HG03159 (cell line): Measurements from ENCODE around the gene C1QL2.

ENCODE experiments used
- ATAC-seq: cut with Tn5 transposase; IDR thresholded peaks from one replicate; pipeline ENCODE4 v1.9.1; 2021; ENCODE audit warnings: mild to moderate bottlenecking, moderate library complexity; ENCODE audit not compliant: unreplicated experiment

The C1QL2 gene

DNA sequence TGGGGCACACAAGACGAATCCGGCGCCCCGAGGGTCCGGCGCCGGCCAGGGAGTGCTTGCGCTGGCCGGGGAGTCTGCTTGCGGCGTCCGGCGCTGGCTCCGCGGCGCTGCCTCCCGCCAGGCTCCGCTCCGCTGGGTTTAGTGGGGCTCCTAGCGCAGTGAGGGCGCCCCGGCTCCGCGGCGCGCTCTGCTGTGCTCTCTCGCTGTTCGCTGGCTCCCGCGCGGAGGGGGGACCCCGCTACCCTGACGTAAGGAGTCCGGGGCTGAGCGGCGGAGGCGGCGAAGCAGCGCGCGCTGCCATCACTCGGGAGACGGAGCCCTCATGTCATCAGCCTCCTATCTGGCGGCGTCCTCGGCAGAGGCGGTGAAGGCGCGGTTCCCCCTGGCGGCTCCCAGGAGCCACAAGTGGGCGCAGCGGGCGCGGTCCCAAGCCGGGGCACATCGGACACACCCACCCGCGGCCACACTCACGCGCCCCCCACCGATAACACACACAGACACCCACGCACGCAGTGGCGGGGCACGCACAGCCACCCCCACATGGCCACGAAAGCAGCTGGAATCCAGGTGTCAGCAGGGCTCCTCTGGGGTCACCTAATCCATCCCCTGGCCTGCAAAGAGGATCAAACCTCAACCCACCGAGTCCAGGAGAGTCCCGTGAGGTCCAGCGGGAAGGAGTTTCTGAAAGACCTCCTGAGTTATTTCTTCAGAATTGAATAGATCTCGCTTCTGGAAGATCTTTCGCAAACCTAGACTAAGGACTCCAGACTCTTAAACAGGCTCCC, at the start of gene C1QL2:
Gene C1QL2 (minus strand): TSS at position 189 of the 785 bp plus-strand sequence. CDS start 482 bp downstream, outside the sequence.
- ATAC-seq, result no peak

DNA sequence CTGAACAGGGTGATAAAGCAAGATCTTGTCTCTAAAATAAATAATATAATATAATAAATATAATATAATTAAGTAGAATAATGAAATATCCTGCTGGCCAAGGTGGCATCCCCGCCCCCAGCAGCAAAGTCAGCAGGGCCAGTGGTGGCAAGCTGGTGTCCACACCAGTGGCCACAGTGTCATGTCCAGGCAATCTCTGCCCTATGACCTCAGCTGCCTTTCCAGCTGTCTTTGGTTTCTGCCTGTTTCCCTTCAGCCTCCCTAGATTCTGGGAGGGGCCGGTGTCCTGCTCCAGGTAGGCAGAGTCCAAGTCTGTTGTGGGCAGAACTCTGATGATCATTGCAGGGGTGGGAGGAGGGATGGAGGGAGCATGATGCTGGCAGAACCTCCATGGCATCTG, 48.9 kb upstream of the C1QL2 start:
- ATAC-seq, result no peak

DNA sequence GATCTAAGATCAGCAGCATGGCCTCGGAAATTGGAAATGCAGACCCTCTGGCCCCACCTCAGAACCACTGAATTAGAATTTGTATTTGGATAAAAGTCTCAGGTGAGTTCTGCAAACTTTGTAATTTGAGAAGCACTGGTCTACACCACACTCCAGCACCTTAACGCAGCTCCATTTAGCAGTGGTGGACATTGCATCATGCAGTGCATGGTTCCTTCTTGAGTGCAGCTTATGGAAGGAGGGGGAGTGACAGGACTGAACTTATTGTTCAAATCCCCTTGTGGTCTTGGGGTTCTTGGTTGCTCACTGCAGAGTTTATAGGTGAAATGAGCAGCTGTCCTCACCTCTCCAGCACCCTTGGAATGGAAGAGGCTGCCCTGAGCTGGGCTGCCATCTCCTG, 47.6 kb upstream of the C1QL2 start:
- no peak for ATAC-seq

DNA sequence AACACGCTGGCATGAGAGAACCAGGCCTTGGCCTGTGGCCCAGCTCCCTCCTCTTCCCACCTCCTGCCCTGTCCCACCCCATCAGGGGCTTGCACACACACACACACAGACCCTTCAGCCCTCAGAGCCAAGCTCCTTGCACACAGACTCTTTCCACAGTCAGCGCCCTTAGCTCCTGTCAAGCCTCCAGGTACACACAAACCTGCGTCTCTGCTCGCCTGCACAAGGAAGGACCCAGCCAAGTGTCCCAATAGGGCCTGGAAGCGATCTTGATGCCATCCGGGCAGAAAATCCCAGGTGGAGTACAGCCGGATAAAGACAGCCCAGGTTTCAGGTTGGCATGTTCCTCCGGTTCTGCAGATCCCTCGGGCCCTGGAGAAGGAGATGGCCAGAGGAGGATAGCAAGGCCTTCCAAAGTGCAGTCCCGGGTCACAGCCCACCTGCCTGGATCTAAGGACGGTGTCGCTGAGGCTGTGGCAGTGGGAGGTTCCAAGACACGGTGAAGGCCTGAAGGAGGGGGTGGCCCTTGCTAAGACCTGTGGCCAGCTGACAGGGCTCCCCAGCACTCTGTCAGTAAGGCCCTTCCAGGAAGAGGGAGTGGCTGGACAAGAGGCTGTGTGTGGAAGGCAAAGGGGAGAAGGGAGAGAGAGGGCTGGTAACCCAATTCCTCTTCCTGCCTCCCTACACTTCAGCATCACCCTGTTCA, 46.6 kb upstream of the C1QL2 start:
- no peak for ATAC-seq

DNA sequence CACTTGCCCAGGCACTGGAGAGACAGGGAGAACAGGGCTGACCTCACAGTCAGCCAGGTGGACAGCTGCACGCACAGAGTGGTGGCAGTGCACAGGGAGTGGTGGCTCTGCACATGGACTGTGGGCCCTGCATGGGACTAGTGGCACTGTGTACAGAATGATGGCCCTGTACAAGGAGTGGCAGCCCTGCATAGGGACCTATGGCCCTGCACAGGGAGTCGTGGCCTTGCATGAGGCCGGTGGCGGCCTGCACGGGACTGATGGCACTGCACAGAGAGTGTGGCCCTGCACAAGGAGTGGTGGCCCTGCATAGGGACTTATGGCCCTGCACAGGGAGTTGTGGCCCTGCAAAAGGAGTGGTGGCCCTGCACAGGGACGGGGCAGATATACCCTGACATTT, 46.0 kb upstream of the C1QL2 start:
- ATAC-seq, result no peak

DNA sequence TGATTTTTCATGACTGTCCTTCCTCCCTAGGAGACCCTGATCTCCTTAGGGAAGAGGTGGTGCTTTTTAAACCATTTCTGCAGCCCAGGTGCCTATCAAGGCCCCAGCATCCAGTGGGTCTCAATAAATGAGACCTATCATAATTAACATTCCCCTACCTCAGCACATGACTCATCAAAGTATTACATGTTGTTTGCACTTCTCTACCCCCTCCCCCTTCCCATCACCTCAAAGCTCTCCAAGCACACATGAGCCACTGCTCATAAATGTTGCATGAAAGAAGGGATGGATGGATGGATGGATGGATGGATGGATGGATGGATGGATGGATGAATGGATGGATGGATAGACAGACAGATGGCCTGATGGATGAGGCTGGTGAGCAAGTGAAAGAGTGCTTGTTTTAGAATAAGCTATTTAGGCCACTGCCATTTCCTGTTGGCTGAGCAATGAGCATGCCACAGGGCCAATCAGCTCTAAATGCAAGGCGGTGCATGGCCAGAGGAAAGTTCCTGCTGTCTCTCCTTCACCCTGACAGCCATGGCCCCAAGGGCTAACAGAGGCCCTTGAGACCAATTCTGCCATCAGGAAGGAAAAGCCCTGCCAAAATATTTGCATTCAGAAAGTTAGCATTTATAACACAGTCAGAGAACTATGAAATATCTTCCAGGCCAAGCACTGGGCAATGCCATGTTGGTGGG, 44.2 kb upstream of the C1QL2 start:
- ATAC-seq, result no peak

DNA sequence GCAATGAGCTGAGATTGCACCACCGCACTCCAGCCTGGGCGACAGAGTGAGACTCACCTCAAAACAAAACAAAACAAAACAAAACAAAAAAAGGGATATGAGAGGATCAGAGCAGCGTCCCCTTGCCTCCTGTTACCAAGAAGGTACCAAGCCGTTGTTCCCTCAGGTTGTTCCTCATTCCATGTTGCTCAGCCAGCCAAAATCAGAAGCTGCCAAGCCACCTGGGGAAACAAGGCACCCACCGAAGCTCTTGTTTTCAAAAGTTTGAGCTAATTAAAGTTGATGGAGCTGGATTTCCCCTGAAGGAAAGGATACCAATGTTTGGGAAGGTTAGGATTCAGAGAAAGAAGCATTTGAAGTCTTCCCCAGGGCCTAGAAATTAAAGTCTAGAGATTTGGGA, 43.3 kb upstream of the C1QL2 start:
- ATAC-seq, result no peak

DNA sequence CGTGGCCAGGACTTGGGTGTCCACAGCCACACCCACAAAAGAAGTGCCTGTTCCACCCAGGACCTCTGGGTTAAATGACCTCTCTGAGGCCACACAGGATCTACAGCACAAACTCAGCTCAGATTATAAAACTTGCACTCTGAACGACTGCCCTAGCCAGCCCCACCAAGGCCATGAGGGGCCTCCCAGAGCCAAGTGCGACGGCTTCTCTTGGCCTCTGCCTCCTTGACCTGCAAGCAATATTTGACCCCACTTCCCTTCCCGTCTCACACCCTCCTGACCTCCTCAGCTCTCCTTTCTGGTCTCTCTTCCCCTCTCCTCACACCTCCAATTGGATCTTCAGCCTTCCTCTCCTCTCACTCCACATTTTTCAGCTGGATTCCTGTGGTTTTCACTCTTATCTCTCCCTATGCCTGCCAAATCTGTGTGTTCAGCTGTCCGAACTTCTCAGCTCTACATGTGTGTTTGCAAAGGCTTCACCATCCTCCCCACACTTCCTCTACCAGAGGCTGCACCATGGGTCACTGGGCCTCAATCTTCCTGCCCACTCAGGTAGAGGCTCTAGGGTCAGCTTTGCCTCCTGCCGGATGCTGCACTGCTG, 39.8 kb upstream of the C1QL2 start:
- no peak for ATAC-seq

DNA sequence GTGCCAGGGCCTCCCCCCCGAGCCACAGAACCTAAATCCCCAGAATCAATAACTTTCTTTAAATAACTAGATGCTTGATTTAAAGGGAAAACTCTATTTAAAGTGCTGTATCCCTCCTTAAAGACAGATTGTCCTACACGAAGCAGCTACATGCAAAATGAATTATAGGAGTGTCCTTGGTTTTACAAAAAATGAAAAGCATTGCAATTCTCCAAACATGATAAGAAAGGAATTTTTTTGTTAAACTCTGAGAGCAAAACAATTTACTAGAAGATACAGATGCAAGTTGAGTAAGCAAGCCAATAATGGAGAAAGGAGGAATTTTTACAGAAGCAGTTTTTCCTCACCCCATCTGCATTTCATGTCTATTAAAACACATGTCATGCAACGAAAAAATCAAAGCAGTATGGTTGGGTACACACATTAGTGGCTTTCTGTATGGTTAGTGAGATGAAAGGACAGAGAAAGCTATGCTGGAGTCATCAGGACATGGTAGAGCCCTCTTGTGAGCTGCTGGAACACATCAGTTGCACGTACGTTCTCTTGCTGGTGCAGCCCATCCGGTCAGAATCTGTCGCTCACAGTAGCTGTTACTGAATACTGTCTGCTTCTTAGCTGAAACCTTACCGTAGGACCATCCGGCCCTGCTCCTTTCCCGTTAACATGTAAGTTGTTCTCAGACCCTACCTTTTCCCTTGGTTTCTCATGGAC, 39.1 kb upstream of the C1QL2 start:
- no peak for ATAC-seq

DNA sequence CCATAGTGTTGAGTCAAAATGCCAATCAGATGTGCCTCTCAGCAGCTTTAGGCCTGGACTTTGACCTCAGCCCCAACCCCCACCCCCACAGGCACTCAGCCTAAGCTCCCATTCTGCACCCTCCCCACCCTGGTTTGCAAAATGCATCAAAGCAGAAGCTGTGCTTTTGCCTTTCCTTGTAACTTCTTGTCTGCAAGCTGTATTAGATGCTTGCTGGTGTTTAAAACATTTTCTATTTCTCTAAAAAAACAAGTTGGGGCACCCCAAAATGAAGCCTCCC, 38.5 kb upstream of the C1QL2 start:
- no peak for ATAC-seq

DNA sequence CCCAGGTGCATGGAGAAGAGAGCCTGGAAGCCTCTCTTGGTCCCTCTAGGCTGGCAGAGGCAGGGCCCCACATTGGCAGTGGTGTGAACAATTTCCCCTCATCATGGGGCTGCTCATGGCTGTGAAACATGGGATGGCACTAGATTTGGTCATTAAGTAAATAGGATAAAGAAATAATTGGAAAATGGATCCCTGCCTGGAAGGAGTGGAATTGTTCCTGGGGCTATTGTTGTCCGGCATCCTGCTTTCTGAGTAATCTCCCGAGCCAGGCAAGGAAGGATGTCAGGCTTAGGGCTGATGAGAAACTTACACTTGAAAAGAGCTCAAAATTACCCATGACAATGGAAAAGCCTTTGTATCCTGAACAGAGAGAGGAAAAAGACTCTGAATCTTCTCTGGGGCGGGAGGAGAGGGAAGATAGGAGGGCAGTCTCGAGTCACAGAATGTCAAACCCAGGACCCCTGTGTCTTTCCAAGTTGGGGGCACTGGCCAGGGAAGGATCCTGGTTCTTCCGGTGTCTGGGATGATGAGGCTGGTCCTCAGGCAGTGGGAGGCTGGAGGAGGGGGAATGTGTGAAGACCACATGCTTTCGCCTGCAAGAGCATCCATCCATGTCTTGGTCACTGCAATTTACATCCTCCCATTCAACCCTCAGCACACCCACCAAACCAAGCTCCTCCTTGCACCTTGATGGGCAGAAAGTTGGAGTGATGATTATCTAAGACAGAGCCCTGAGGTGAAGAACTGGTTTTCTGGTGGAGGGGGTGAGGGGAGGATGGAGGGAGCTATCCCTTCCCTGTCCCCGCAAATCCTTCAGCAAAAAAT, 38.0 kb upstream of the C1QL2 start:
- ATAC-seq, result no peak

DNA sequence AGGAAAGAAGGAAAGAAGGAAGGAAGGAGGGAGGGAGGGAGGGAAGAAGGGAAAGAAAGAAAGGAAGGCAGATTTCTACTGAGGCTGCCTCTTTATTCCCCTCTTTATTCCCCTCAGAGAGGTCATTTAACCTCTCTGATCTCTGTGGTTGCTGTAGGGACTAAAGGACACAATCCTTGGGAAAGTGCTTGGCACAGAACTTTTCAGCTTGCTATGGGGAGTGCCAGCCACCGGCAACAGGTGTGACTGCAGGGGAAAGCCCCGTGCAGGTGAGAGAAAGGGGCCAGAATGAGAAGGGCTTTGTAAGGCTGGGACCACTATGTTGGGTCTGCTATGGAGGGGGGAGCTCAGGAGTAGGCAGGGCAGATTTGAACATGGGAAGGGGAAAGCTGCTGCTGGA, 37.3 kb upstream of the C1QL2 start:
- no peak for ATAC-seq

DNA sequence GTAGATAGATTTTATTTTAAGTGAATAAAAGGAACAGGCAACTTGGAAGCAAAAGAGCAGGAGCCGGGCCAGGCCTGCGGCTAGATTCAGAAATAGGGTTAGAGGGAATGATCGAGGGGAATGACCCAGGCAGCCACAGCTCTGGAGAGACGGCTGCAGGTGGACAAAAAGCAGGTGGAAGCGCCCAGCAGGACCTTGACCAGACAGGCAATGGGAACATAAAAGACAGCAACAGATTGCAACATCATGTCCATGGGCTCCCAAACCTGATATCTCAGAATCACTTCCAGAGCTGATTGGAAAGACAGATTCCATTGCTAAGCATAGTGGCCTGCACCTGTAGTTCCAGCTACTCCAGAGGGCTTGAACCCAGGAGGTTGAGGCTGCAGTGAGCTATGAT, 36.5 kb upstream of the C1QL2 start:
- ATAC-seq, result no peak

DNA sequence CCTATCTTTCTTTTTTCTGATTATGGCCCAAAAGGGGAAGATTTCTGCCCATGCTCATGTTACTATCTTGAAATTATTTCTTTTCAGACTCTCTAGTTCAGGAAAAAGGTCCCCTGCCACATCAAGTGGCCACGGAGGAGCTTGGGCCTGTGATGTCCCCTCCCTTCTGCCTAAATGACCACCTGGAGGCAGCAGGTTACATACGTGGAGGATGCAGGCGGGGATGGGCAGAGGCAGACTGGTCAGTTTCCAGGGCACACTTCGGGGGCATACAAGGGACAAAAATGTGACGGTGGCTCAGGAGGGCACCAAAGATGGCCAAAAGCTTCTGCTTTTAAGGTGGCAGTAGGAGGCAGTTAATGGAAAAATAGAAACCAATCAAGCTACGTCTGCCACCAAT, 34.3 kb upstream of the C1QL2 start:
- ATAC-seq, result no peak

DNA sequence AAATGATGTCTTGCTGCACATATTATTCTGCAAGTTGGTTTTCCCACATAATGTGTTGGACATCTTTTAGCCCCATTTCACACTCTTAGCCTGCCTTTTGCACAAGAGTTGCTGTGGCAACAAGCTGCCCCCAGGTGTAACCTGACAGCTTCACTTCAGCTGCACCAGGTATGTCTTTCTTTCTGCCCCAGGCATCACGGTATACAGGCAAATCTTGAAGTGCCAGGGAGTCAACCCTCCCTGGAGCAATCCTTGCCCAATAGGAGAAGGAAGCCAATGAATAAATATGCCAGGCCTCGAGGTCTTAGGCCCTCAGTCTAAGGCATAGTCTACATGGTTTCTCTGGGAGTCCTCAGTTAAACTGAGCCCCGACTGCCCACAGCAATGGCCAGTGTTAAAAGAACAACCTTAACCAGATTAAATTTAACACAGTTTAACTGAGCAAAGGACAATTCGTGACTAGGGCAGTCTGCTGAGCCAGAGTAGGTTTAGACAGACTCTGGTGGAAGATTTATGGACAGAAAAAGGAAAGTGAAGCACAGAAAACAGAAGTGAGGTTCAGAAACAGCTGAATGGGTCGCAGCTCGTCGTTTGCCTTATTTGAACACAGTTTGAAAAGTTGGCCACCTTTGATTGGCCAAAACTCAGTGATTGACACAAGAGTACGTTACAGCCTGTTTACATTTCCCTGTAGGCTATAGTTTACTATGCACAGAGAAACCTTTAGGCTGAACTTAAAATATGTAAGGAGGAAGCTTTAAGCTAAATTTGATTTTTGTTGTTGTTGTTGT, 32.0 kb upstream of the C1QL2 start:
- ATAC-seq, result no peak

DNA sequence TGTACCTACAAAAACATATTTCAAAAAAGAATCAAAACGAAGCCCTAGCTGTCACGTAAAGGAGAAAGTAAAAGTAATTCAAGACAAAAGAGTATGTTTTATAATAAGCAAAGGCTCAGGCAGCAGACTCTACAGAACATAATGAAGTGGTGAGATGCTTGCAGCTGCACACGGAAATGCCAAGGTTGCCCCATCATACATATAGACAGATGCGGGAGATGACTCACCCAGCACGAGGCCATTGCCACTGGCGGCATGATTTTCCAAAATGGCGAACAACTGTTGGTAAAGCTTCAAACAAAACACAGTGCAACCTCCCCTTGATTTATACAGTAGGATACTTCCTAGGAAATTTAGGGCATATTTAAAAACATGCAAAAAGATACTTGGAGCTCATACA, 26.0 kb upstream of the C1QL2 start:
- ATAC-seq, result no peak

DNA sequence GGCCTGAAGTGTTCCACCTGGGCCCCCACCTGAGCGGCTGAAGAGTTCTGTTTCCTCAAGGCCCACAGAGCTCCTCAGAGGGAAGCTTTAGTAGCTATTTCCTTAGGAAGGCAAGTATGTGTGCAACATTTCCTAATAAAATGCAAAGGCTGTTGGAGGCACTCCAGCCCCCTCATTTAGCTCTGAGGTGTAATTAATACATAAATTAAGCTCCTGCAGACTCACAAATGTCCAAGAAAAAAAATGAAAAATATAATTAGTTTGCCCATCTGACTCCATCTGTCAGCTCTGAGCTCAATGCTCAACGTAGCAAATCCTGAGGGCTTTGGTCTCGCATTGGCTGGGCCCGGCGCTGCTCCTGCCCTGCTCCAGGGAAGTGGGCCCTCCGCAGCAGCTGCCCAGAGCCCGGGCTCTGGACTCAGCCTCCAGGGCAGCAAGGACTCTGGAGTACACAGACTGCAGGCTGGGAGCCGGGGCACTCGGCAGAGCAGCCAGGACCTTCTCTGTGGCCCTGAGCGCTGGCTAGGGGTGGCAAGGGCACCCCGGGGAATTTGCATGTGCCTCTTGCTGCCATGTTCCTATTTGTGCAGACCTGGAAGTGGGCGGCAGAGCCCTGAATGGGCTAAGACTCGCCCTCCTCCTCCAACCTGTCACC, 23.4 kb upstream of the C1QL2 start:
- no peak for ATAC-seq

DNA sequence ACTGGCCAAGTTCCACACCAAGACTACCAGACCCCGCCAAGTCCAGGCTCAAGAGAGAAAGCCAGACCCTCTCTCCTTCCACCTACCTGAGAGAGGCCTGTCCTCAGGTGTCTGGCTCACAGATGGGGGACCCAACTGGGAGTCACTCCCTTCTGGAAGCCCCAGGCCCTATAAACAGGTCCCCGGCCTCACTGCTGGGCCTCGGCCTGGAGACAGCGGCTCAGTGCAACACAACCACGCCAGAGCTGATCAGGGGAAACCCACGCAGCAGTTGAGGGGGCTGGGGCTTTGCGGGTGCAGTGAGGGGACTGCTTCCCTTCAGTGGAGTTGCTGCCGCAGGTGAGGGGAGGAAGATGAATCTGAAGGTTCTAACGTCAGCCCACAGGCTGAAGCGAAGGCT, 22.8 kb upstream of the C1QL2 start:
- ATAC-seq, result no peak

DNA sequence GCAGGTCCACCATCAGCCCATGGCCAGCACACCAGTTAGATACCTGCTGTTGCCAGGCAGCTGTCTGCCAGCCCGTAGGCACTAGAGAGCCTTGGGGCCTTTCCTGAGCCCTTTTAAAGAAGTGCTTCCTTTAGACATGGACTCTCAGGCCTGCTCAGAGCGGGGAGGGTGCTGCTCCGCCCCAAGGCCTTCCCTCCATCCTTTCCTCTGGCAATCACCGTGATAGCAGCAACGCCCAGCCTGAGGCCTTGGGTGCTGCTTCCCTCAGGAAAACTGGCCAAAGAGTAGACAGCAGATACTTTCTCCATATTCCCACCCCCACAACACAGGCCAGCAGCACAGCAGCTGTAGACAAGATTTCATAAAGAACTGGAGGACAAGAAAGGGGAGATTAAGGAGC, 22.3 kb upstream of the C1QL2 start:
- ATAC-seq, result no peak
